K562 (cell line): ENCODE data around the gene MYO3A. TPM values are rescaled to one million over a fixed set of nuclear protein-coding genes. Genes with fewer than 3 reads are reported as not detected.

Experiments
- ARID1B ChIP-seq: fragments of 450-650 bp; IDR thresholded peaks from 2 replicates; pipeline ENCODE4 v1.6.1; 2016; ENCODE audit warnings: antibody characterized with exemption, mild to moderate bottlenecking, inconsistent platforms
- CTBP1 ChIP-seq: fragments of 450-650 bp; IDR thresholded peaks from 2 replicates; pipeline ENCODE4 v1.6.1; 2016; ENCODE audit warnings: borderline replicate concordance
- DIDO1 ChIP-seq: fragments of 450-650 bp; IDR thresholded peaks from 2 replicates; pipeline ENCODE4 v1.6.1; 2016; ENCODE audit warnings: low read depth, missing biosample characterization, missing genetic modification characterization
- DMBX1 ChIP-seq: fragments of 250-450 bp; sonication (Bioruptor Pico); IDR thresholded peaks from 2 replicates; pipeline ENCODE4 v1.8.0; 2022; ENCODE audit warnings: inconsistent platforms, mild to moderate bottlenecking, moderate library complexity, borderline replicate concordance
- DPF2 ChIP-seq: fragments of 450-650 bp; IDR thresholded peaks from 2 replicates; pipeline ENCODE4 v1.6.1; 2016
- ESRRB ChIP-seq: fragments of 250-450 bp; sonication (Bioruptor Pico); IDR thresholded peaks from 2 replicates; pipeline ENCODE4 v1.5.0; 2020; ENCODE audit warnings: mild to moderate bottlenecking, moderate library complexity, borderline replicate concordance
- FOXM1 ChIP-seq, 2 experiments: fragments of 450-650 bp in 1 of 2; sonication (generic) in 1 of 2; formaldehyde crosslinking in 1 of 2; IDR thresholded peaks; 2 replicates each; pipeline versions ENCODE4 v1.6.1 to v1.9.0; 2017 to 2022; ENCODE audit warnings: low read depth in 2 of 2, mild to moderate bottlenecking in 2 of 2, missing genetic modification reagents in 1 of 2, moderate library complexity in 1 of 2
- GATA2 ChIP-seq: sonication (generic); formaldehyde crosslinking; IDR thresholded peaks from 2 replicates; pipeline ENCODE4 v1.4.0; 2020; ENCODE audit warnings: mild to moderate bottlenecking, missing genetic modification reagents
- HDAC1 ChIP-seq, 2 experiments: fragments of 450-650 bp; IDR thresholded peaks; 2 replicates each; pipeline ENCODE4 v1.6.1; 2016 to 2017; ENCODE audit warnings: inconsistent platforms in 1 of 2, mild to moderate bottlenecking in 1 of 2, moderate library complexity in 1 of 2
- HDAC3 ChIP-seq: fragments of 450-650 bp; IDR thresholded peaks from 2 replicates; pipeline ENCODE4 v1.6.1; 2018; ENCODE audit warnings: borderline replicate concordance, mild to moderate bottlenecking, moderate library complexity; ENCODE audit not compliant: partially characterized antibody
- HES1 ChIP-seq: fragments of 450-650 bp; IDR thresholded peaks from 2 replicates; pipeline ENCODE4 v1.6.1; 2016; ENCODE audit warnings: low read depth, mild to moderate bottlenecking, moderate library complexity
- HMGN3 ChIP-seq: IDR thresholded peaks from 2 replicates; pipeline ENCODE4 v1.6.1; 2011; ENCODE audit warnings: borderline replicate concordance, low read depth, mild to moderate bottlenecking, mixed read lengths, low read length; ENCODE audit not compliant: insufficient read length; ENCODE audit errors: extremely low read depth
- MECOM ChIP-seq: fragments of 250-450 bp; sonication (Bioruptor Pico); IDR thresholded peaks from 2 replicates; pipeline ENCODE4 v1.8.0; 2022; ENCODE audit warnings: inconsistent platforms
- MEIS2 ChIP-seq: fragments of 450-650 bp; IDR thresholded peaks from 2 replicates; pipeline ENCODE4 v1.6.1; 2014; ENCODE audit warnings: mild to moderate bottlenecking; ENCODE audit not compliant: partially characterized antibody
- MTA1 ChIP-seq: fragments of 450-650 bp; IDR thresholded peaks from 2 replicates; pipeline ENCODE4 v1.6.1; 2017; ENCODE audit warnings: borderline replicate concordance
- NCOR1 ChIP-seq: fragments of 450-650 bp; IDR thresholded peaks from 2 replicates; pipeline ENCODE4 v1.6.1; 2016; ENCODE audit warnings: mild to moderate bottlenecking, moderate library complexity
- NKRF ChIP-seq: fragments of 450-650 bp; IDR thresholded peaks from 2 replicates; pipeline ENCODE4 v1.6.1; 2016; ENCODE audit warnings: borderline replicate concordance
- NONO ChIP-seq, 2 experiments: fragments of 200-400 bp in 1 of 2; fragments of 450-650 bp in 1 of 2; formaldehyde crosslinking in 1 of 2; IDR thresholded peaks; 2 replicates each; pipeline ENCODE4 v1.6.1; 2017; ENCODE audit warnings: low read depth in 2 of 2, mild to moderate bottlenecking in 2 of 2, moderate library complexity in 2 of 2, low read length in 1 of 2
- PHF20 ChIP-seq: fragments of 450-650 bp; IDR thresholded peaks from 2 replicates; pipeline ENCODE4 v1.6.1; 2018; ENCODE audit not compliant: partially characterized antibody
- POLR2AphosphoS5 ChIP-seq: IDR thresholded peaks from 2 replicates; pipeline ENCODE4 v1.6.1; 2011; ENCODE audit warnings: mild to moderate bottlenecking, low read depth, low read length, moderate library complexity; ENCODE audit not compliant: control insufficient read depth, insufficient read depth
- SMAD4 ChIP-seq: fragments of 250-450 bp; sonication (Bioruptor Pico); conservative IDR thresholded peaks from 2 replicates; pipeline ENCODE4 v1.8.0; 2021; ENCODE audit warnings: inconsistent platforms, mild to moderate bottlenecking, moderate library complexity
- SMARCE1 ChIP-seq: fragments of 450-650 bp; IDR thresholded peaks from 2 replicates; pipeline ENCODE4 v1.7.1; 2016; ENCODE audit warnings: mild to moderate bottlenecking
- STAT5A ChIP-seq: IDR thresholded peaks from 2 replicates; pipeline ENCODE4 v1.6.1; 2012; ENCODE audit warnings: low read length, inconsistent platforms, borderline replicate concordance
- TEAD1 ChIP-seq, 2 experiments: fragments of 450-650 bp in 1 of 2; sonication (generic) in 1 of 2; formaldehyde crosslinking; IDR thresholded peaks; 2 replicates each; pipeline versions ENCODE4 v1.4.0 to v1.8.0; 2020 to 2022; ENCODE audit warnings: mild to moderate bottlenecking in 2 of 2, missing genetic modification reagents in 1 of 2
- TRIM24 ChIP-seq, 2 experiments: fragments of 450-650 bp; IDR thresholded peaks; 2 replicates each; pipeline ENCODE4 v1.6.1; 2016
- ZBTB7A ChIP-seq: IDR thresholded peaks from 2 replicates; pipeline ENCODE4 v1.6.1; 2011; ENCODE audit warnings: low read depth, mild to moderate bottlenecking, low read length, moderate library complexity, borderline replicate concordance; ENCODE audit not compliant: control insufficient read depth
- ZFPM2 ChIP-seq: fragments of 250-450 bp; sonication (Bioruptor Pico); IDR thresholded peaks from 2 replicates; pipeline ENCODE4 v1.5.1; 2022; ENCODE audit warnings: mild to moderate bottlenecking
- ZNF133 ChIP-seq: fragments of 250-450 bp; sonication (Bioruptor Pico); IDR thresholded peaks from 2 replicates; pipeline ENCODE4 v1.4.0; 2020; ENCODE audit warnings: mild to moderate bottlenecking
- ZNF436 ChIP-seq: fragments of 250-450, 450-650 bp; sonication (Bioruptor Pico); formaldehyde crosslinking; IDR thresholded peaks from 2 replicates; pipeline ENCODE4 v1.7.0; 2020; ENCODE audit warnings: mild to moderate bottlenecking
- polyA plus RNA-seq, 8 experiments: library from polyadenylated mRNA; depleted of rRNA in 4 of 8; stranded (reverse) in 5 of 8; unstranded in 3 of 8; fragments of >200 nt; fragmentation: Nextera tagmentation in 2 of 8; fragmentation: Illumina TruSeq in 1 of 8; extraction: Ambion mirVana in 2 of 8; extraction: Trizol in 1 of 8; gene quantifications; 2 replicates each; pipeline versions ENCODE4 v1.2.1 to v1.2.3, GENCODE V29; 2011 to 2014; ENCODE audit warnings: inconsistent platforms in 1 of 8, missing spikeins in 1 of 8
- total RNA-seq, 7 experiments: library from RNA; depleted of rRNA in 6 of 7; stranded (reverse); fragments of >200 nt in 6 of 7; fragmentation: Illumina TruSeq in 2 of 7; extraction: Trizol in 2 of 7; gene quantifications; 2 replicates each; pipeline versions ENCODE4 v1.2.1 to v1.2.3, GENCODE V29; 2011 to 2021; ENCODE audit warnings: low replicate concordance in 1 of 7

MYO3A gene
- total and polyA plus RNA-seq, 9 of the 15 experiments (the other 6 are each of a cell fraction or from before 2014, with no cell fraction given) = not detected

GRCh38 chr10:26222563-26222962 lies 288.5 kb downstream of the MYO3A start (continued):
- peak; percentile 68; the same call in 1 of the 2 replicates for TF ChIP-seq STAT5A
- no peak for TF ChIP-seq PHF20
- TF ChIP-seq SMAD4 (CRISPR knock-in tag) = peak; percentile 82
- TF ChIP-seq ZBTB7A = no peak
- peak; percentile 49; the same call in 1 of the 2 replicates for TF ChIP-seq POLR2AphosphoS5
- TF ChIP-seq DMBX1 (CRISPR knock-in tag) = peak; percentile 60; the same call in 1 of the 2 replicates
- TF ChIP-seq TRIM24 (IDR thresholded peaks at IDR 0.05) = peak; percentile 23 to 67; a peak in 1 of 4 replicates
- TF ChIP-seq ZFPM2 (CRISPR knock-in tag) = no peak
- TF ChIP-seq HDAC1 (IDR thresholded peaks at IDR 0.05) = 0 out of 4 replicates have a peak, but pooled peaks of 1 of the 2 experiments have one; percentile 39
- peak; percentile 78; the same call in 1 of the 2 replicates for TF ChIP-seq SMARCE1
- TF ChIP-seq ARID1B = peak; percentile 94
- TF ChIP-seq DPF2 = peak; percentile 76; the same call in 1 of the 2 replicates
- peak; percentile 39; the same call in 1 of the 2 replicates for TF ChIP-seq MTA1
- 0 out of 4 replicates have a peak, but pooled peaks of 1 of the 2 experiments have one; percentile 41 for TF ChIP-seq TEAD1 (CRISPR knock-in tag; IDR thresholded peaks at IDR 0.05)
- TF ChIP-seq MECOM (CRISPR knock-in tag) = peak; percentile 81; the same call in 1 of the 2 replicates
- no peak for TF ChIP-seq ESRRB (CRISPR knock-in tag)
- TF ChIP-seq NONO (IDR thresholded peaks at IDR 0.05; ENCODE audit: low read depth in 2 of 2, low read length in 1 of 2) = 0 out of 4 replicates have a peak, but pooled peaks of 1 of the 2 experiments have one; percentile 19
- no peak for TF ChIP-seq ZNF436
- TF ChIP-seq CTBP1 = peak; percentile 95
- no peak for TF ChIP-seq NKRF
- no peak for TF ChIP-seq DIDO1 (tag)
- peak; percentile 97 for TF ChIP-seq HES1
- TF ChIP-seq HMGN3 = peak; percentile 82
- TF ChIP-seq FOXM1 (IDR thresholded peaks at IDR 0.05; ENCODE audit: low read depth) = peak; percentile 88
- TF ChIP-seq FOXM1 (CRISPR knock-in tag; IDR thresholded peaks at IDR 0.05; ENCODE audit: low read depth) = no peak
- TF ChIP-seq ZNF133 (CRISPR knock-in tag) = no peak
- peak; percentile 89 for TF ChIP-seq NCOR1
- peak; percentile 62 for TF ChIP-seq MEIS2
- peak; percentile 36 for TF ChIP-seq HDAC3
- TF ChIP-seq GATA2 (CRISPR knock-in tag) = peak; percentile 34
